GM12892 (cell line): ENCODE results near the gene LDLRAD4.
A peak's percentile ranks its signal among the peaks of the same experiment; 100 is the strongest.

Experiments used
- POLR2A ChIP-seq: IDR thresholded peaks from 2 replicates; pipeline ENCODE4 v1.6.1; 2011; ENCODE audit warnings: low read depth, low read length, control low read depth
- POLR2AphosphoS5 ChIP-seq: IDR thresholded peaks from 2 replicates; pipeline ENCODE4 v1.6.1; 2011; ENCODE audit warnings: low read depth, low read length, control low read depth

DNA sequence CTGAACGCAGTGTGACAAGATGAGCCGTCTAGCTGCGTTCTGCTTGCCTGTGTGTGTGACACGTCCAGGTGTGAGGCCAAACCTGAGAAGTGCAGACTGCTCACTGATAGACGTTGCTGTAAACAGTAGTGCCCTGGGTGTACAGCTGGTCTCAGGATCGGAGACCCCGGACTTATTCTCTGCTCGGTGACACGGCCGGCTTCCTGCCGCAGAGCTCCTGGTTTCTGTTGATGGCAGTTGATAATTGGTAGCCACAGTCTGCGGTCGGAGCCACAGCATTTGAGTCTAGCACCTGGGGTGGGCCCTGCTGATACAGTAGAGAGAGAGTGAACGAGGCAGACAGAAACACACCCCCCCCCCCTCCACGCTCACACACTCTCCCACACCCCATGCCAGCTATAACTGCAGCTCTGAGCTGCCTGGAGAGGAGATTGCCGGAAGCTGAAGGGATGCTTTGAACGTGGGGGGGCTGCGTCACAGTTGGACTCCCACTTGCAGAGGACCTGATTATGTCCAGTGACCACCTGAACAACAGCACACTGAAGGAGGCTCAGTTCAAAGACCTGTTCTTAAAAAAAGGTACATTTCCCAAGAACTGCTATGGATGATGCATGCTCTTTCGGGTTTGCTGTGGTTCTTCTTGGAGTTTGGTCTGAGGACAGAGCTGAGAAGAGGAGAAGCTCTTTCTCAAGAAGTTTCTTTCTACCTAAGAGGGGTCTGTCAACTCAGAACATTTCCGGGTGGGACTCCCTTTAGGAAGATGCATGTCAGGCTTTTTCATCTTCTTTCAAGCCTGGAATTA lies 393.8 kb downstream of the LDLRAD4 start:
- TF ChIP-seq POLR2AphosphoS5 (peak; percentile 90), POLR2A (peak; percentile 77)
